Neural crest cell (in vitro differentiated cells): ENCODE results near the gene CCDC77. TPM values are rescaled to one million over a fixed set of nuclear protein-coding genes. Genes with fewer than 3 reads are reported as not detected.
"Not testable (repeated sequence)": the region's sequence is repeated elsewhere in the genome, so short reads cannot be mapped to it uniquely, and the experiment has no call there.

ENCODE experiments used
- DNase-seq: peaks from one replicate; pipeline ENCODE4 v3.0.0; 2021; ENCODE audit warnings: low read depth, mixed read lengths, low spot score
- H3K27ac Mint-ChIP-seq: one replicate; pipeline ENCODE4 v1.8.0; 2021; ENCODE audit warnings: mild to moderate bottlenecking, mixed read lengths; ENCODE audit not compliant: unreplicated experiment
- H3K27me3 Mint-ChIP-seq: 2 replicates; pipeline ENCODE4 v1.8.0; 2021; ENCODE audit warnings: low read depth, mild to moderate bottlenecking, mixed read lengths
- H3K36me3 Mint-ChIP-seq: 2 replicates; pipeline ENCODE4 v1.8.0; 2021; ENCODE audit warnings: low read depth, mild to moderate bottlenecking, mixed read lengths
- H3K4me1 Mint-ChIP-seq: 2 replicates; pipeline ENCODE4 v1.8.0; 2021; ENCODE audit warnings: mixed read lengths
- H3K4me3 Mint-ChIP-seq: one replicate; pipeline ENCODE4 v1.8.0; 2021; ENCODE audit warnings: mild to moderate bottlenecking, mixed read lengths
- H3K9me3 Mint-ChIP-seq: 2 replicates; pipeline ENCODE4 v1.8.0; 2021; ENCODE audit warnings: mixed read lengths
- long read RNA-seq: library from polyadenylated mRNA; unstranded; transcript quantifications from one replicate; pipeline ENCODE4 v2.0.0, GENCODE V29; 2020
- total RNA-seq: library from RNA; stranded (reverse); gene quantifications from 2 replicates; pipeline ENCODE4 v1.2.1, GENCODE V29; 2021
- TF ChIP-seq, protein P1 (sequence below): fragments of 200-600 bp; sonication (generic); conservative IDR thresholded peaks from 2 replicates; pipeline ENCODE4 v1.5.0; 2021; ENCODE audit warnings: antibody characterized with exemption, mild to moderate bottlenecking

Gene CCDC77
- total RNA-seq: 28.6 and 28.7 TPM in 2 replicates
- long read RNA-seq, transcript CCDC77-202 (12 exons, 2,253 nt): major isoform, 14 of 66 reads
- long read RNA-seq, transcript CCDC77-201 (13 exons, 2,371 nt): minor isoform, 13 of 66 reads
- long read RNA-seq, partial matches to known transcripts: 20 of 66 reads
- long read RNA-seq, other reads (novel, unspliced or antisense): 17 of 66 reads

DNA sequence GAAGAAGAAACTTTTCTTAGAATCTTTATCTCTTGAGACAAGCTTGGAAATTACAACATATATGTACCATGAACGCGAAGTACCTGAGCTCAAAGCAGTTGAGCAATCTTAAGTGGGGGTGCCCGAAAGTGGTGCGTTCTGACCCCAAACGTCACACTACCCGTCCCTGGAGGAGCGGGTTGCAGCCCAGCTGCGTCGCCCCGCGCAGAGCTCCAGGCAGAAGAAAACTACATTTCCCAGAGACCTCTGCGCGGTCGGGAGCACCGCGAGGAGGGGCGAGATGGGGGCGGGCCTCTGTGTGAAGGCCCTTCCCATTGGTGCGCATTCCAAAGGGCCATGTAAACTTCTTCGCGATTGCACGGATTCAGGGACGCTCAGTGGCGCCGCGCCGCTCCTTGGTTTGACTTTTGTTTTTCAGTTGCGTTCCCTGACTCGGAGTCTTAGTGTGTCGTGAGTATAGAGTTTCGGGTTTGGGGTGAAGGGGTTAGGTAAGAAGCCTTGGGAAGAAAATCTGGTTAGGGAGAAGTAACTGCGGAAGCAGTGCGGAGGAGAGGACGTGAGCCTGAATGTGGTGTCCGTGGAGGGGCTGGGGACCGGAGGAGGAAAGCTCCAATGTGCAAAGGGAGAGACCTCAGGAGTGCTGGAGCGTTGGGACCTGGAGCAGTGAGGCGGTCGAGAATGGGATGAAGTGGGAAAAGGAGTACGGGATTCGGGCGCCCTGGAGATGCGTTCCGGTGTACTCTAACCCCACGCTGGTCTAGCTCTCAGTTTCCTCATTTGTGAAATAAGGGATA is at the start of gene CCDC77:
TSS of gene CCDC77 (plus strand) at position 410 of the 794 bp plus-strand sequence. CDS start 7,740 bp downstream, outside the sequence.
- peak; percentile 91 for DNase-seq
- no peaks in the 10 kb centered on the region for H3K27me3 Mint-ChIP-seq
- peaks cover 2% of the 10 kb centered on the region for H3K36me3 Mint-ChIP-seq
- no peaks in the 10 kb centered on the region for H3K9me3 Mint-ChIP-seq
- H3K4me1 Mint-ChIP-seq: peaks cover 4% of the 10 kb centered on the region
- no peak within 1 kb of the TSS for H3K4me3 Mint-ChIP-seq
- TF ChIP-seq, protein P1, sequence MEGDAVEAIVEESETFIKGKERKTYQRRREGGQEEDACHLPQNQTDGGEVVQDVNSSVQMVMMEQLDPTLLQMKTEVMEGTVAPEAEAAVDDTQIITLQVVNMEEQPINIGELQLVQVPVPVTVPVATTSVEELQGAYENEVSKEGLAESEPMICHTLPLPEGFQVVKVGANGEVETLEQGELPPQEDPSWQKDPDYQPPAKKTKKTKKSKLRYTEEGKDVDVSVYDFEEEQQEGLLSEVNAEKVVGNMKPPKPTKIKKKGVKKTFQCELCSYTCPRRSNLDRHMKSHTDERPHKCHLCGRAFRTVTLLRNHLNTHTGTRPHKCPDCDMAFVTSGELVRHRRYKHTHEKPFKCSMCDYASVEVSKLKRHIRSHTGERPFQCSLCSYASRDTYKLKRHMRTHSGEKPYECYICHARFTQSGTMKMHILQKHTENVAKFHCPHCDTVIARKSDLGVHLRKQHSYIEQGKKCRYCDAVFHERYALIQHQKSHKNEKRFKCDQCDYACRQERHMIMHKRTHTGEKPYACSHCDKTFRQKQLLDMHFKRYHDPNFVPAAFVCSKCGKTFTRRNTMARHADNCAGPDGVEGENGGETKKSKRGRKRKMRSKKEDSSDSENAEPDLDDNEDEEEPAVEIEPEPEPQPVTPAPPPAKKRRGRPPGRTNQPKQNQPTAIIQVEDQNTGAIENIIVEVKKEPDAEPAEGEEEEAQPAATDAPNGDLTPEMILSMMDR: peak; percentile 37
- no peak within 1 kb of the TSS for H3K27ac Mint-ChIP-seq

DNA sequence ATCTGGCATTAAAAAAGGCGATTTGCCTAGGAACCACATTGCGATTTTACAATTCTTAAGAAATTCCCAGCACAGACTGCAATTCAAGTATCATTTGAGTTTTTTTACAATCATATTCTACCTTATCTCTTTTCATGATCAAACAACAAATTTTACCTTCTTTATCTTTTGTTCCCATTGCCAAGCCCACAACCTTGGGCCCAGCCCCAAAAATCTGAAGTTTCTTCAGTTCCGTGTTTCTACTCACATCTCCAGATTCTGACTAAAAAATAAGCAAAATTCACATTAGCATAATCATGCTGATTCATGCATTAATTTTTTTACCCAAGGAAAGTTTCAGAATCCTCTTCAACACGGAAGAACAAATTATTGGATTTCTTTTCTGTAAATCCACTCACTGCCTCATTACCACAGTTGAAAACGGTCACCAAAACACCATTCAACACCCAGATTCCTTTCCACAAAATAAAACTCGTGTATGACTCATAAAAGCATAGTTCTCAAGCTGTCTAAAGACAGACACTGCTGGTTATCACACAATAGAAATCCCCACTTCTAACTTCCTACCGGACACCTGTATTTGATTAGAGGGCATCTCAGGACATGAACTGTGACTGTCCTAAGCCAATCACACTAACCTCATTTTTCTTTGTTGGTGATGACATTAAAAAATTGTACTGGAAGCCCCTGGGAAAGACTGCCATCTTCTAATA is 45.0 kb upstream of the CCDC77 start:
- TF ChIP-seq, protein P1: no peak
- Mint-ChIP-seq H3K36me3 (peaks cover 47% of the 10 kb centered on the region), H3K27ac (no peak overlapping the region), H3K27me3 (no peaks in the 10 kb centered on the region), H3K4me3 (no peak overlapping the region), H3K9me3 (no peaks in the 10 kb centered on the region), H3K4me1 (no peaks in the 10 kb centered on the region)
- no peak for DNase-seq

DNA sequence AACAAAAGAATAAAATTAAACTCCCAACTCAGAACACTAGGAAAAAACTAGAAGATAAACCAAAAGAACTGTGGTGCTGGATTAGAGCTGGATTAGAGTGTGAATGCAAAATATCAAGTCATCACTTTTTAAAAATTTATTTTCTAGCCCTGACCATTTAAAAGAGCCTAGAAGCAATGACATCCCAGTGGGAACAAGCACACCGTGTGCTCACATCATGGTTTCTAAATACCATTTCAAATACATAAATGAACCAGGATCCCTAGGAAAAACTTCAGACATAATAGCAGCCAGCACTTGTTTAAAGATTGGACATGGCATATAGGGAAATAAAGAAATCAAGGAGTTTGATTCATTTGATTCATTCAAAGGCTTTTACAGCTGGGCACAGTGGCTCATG is 42.4 kb upstream of the CCDC77 start:
- H3K27ac Mint-ChIP-seq: no peak overlapping the region
- no peak overlapping the region for H3K4me3 Mint-ChIP-seq
- TF ChIP-seq, protein P1: no peak
- H3K4me1 Mint-ChIP-seq: no peaks in the 10 kb centered on the region
- H3K27me3 Mint-ChIP-seq: no peaks in the 10 kb centered on the region
- H3K36me3 Mint-ChIP-seq: peaks cover 57% of the 10 kb centered on the region
- no peaks in the 10 kb centered on the region for H3K9me3 Mint-ChIP-seq
- DNase-seq: no peak

DNA sequence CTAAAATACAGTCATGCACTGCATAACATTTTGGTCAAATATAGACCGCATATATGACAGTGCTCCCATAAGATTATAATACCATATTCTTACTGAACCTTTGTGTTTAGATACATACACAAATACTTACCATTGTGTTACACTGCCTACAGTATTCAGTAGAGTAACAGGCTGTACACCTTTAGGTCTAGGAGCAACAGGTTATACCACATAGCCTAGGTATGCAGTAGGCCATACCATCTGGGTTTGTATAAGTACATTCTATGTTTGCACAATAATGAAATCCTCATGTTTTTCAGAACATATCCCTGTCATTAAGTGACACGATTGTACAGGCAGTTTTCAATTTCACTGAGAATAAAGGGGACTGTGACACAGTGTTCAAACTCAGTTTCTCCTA is 34.6 kb upstream of the CCDC77 start:
- H3K27me3 Mint-ChIP-seq: no peaks in the 10 kb centered on the region
- DNase-seq: no peak
- peaks cover 77% of the 10 kb centered on the region for H3K36me3 Mint-ChIP-seq
- H3K4me3 Mint-ChIP-seq: no peak overlapping the region
- peaks cover 3% of the 10 kb centered on the region for H3K9me3 Mint-ChIP-seq
- TF ChIP-seq, protein P1: no peak
- H3K27ac Mint-ChIP-seq: no peak overlapping the region
- H3K4me1 Mint-ChIP-seq: no peaks in the 10 kb centered on the region

DNA sequence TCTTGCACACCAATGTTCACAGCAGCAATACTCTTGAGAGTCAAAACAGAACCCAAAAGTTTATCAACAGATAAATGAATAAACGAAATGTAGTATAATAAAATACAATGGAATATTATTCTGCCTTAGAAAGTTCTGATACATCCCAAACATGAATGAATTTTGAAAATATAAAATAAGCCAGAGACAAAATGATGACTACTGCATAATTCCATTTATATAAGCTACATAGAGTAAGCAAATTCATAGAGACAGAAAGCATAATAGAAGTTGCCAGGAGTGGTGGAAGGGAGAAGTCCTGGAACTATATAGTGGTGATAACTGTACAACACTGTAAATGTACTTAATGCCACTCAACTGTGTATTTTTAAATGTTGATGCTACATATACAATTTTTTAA is 33.5 kb upstream of the CCDC77 start:
- Mint-ChIP-seq H3K27ac (no peak overlapping the region), H3K36me3 (peaks cover 79% of the 10 kb centered on the region), H3K27me3 (no peaks in the 10 kb centered on the region), H3K4me1 (no peaks in the 10 kb centered on the region), H3K9me3 (peaks cover 3% of the 10 kb centered on the region), H3K4me3 (no peak overlapping the region)
- TF ChIP-seq, protein P1: no peak
- no peak for DNase-seq

DNA sequence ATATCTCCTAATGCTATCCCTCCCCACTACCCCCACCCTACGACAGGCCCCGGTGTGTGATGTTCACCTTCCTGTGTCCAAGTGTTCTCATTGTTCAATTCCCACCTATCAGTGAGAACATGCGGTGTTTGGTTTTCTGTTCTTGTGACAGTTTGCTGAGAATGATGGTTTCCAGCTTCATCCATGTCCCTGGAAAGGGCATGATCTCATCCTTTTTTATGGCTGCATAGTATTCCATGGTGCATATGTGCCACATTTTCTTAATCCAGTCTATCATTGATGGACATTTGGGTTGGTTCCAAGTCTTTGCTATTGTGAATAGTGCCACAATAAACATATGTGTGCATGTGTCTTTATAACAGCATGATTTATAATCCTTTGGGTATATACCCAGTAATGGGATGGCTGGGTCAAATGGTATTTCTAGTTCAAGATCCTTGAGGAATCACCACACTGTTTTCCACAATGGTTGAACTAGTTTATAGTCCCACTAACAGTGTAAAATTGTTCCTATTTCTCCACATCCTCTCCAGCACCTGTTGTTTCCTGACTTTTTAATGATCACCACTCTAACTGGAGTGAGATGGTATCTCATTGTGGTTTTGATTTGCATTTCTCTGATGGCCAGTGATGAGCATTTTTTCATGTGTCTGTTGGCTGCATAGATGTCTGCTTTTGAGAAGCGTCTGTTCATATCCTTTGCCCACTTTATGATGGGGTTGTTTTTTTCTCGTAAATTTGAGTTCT is 30.5 kb upstream of the CCDC77 start:
- H3K36me3 Mint-ChIP-seq: peaks cover 83% of the 10 kb centered on the region
- not testable (repeated sequence) for H3K9me3 Mint-ChIP-seq, H3K27me3 Mint-ChIP-seq, H3K27ac Mint-ChIP-seq, H3K4me1 Mint-ChIP-seq, H3K4me3 Mint-ChIP-seq, DNase-seq
